Lower leg skin (tissue), 3 donors: ENCODE measurements around the gene VAT1L.

Experiments
- CTCF ChIP-seq, 3 donors: fragments of 450-650 bp; IDR thresholded peaks; one replicate each; pipeline ENCODE4 v1.5.1; 2016; ENCODE audit warnings: antibody characterized with exemption in 3 of 3, mild to moderate bottlenecking in 3 of 3, moderate library complexity in 2 of 3
- POLR2A ChIP-seq, 2 donors: fragments of 450-650 bp; IDR thresholded peaks; one replicate each; pipeline ENCODE4 v1.6.1; 2016 to 2017; ENCODE audit warnings: antibody characterized with exemption in 2 of 2, mild to moderate bottlenecking in 1 of 2, moderate library complexity in 1 of 2

GRCh38 chr16:77917971-77918370 is 129.6 kb downstream of the VAT1L start:
- TF ChIP-seq POLR2A (IDR thresholded peaks at IDR 0.05) (no peak), CTCF (IDR thresholded peaks at IDR 0.05) (no peak)
